Heart left ventricle (tissue), 16 donors: Measurements from ENCODE around the gene FLT4. TPM values are rescaled to one million over a fixed set of nuclear protein-coding genes. Genes with fewer than 3 reads are reported as not detected.

Source experiments
- ATAC-seq, 4 donors: fragments of 200-7000 bp; cut with Tn5 transposase; one replicate each; pipeline ENCODE4 v1.9.1; 2020 to 2022; ENCODE audit warnings: moderate library complexity in 4 of 4, mild to moderate bottlenecking in 3 of 4, moderate number of reproducible peaks in 1 of 4
- DNase-seq, 5 donors: peaks; one replicate each; pipeline ENCODE4 v3.0.0-alpha.2; 2020
- H3K27ac ChIP-seq, 12 donors: fragments of 200-600 bp; sonication (generic) in 4 of 12; one replicate each; pipeline versions ENCODE4 v1.5.0 to v1.8.0; 2016 to 2022; ENCODE audit warnings: mild to moderate bottlenecking in 2 of 12
- H3K27me3 ChIP-seq, 9 donors: fragments of 200-600 bp; sonication (generic) in 2 of 9; one replicate each; pipeline versions ENCODE4 v1.5.1 to v1.8.0; 2016 to 2022; ENCODE audit warnings: mild to moderate bottlenecking in 3 of 9
- H3K36me3 ChIP-seq, 9 donors: fragments of 200-600 bp; sonication (generic) in 2 of 9; one replicate each; pipeline versions ENCODE4 v1.5.0 to v1.8.0; 2018 to 2022; ENCODE audit warnings: mild to moderate bottlenecking in 2 of 9
- H3K4me1 ChIP-seq, 12 donors: fragments of 200-600 bp; sonication (generic) in 4 of 12; one replicate each; pipeline versions ENCODE4 v1.5.0 to v1.8.0; 2016 to 2022; ENCODE audit warnings: mild to moderate bottlenecking in 3 of 12
- H3K4me3 ChIP-seq, 12 donors: fragments of 200-600 bp; sonication (generic) in 4 of 12; one replicate each; pipeline versions ENCODE4 v1.5.0 to v1.8.0; 2017 to 2022; ENCODE audit warnings: mild to moderate bottlenecking in 9 of 12, moderate library complexity in 4 of 12
- H3K9me3 ChIP-seq, 12 donors: fragments of 200-600 bp; sonication (generic) in 4 of 12; one replicate each; pipeline versions ENCODE4 v1.5.0 to v1.8.0; 2016 to 2022; ENCODE audit warnings: mild to moderate bottlenecking in 1 of 12
- POLR2A ChIP-seq, 2 donors: fragments of 450-650 bp; IDR thresholded peaks; one replicate each; pipeline ENCODE4 v1.6.1; 2017; ENCODE audit warnings: antibody characterized with exemption in 2 of 2, mild to moderate bottlenecking in 2 of 2, moderate library complexity in 2 of 2
- WGBS, 4 donors: extraction: QIAGEN DNeasy Blood & Tissue Kit in 2 of 4; methylation state at CpG; one replicate each; pipeline versions ENCODE4 v1.1.5 to v1.1.7; 2013 to 2018; 5-methylcytosine and 5-hydroxymethylcytosine counted together
- intact Hi-C, 10 donors: fragments of 100-400 bp; cut with DNase I; formaldehyde crosslinking; loops; one replicate each; pipeline versions ENCODE4 v1.11.1 to v1.14.2; 2022
- polyA plus RNA-seq, 2 donors: library from polyadenylated mRNA; stranded (reverse); fragments of 200-250 nt; gene quantifications; one replicate each; pipeline ENCODE4 v1.2.3, GENCODE V29; 2013
- total RNA-seq, 9 donors: library from RNA; depleted of rRNA in 2 of 9; stranded (reverse); fragments of >200 nt in 2 of 9; fragmentation: NEBNext Ultra II Directional in 3 of 9; extraction: Animal tissue kit (Norgen Biotek cat#: 25700) in 3 of 9; gene quantifications; one replicate each; pipeline versions ENCODE4 v1.1.0 to v1.2.4, GENCODE V29; 2016 to 2023
- TF ChIP-seq, protein P1 (sequence below), 12 donors: fragments of 200-600 bp; sonication (generic) in 4 of 12; IDR thresholded peaks; one replicate each; pipeline versions ENCODE4 v1.5.0 to v1.8.0; 2018 to 2022; ENCODE audit warnings: antibody characterized with exemption in 12 of 12, mild to moderate bottlenecking in 5 of 12
- donor health status: ischemic (EF 13 %, LVEDD 7.1; RV severe dilation, severe dysfunction).
- donor health status: healthy with polysubstance abuse.
- donor health status: DM: no; HTN: yes; CAD: no.
- donor health status: DM: no; HTN: no; CAD: no.
- donor health status: ischemic (EF 25% LVEDD 6.9; RV normal size, moderate dysfunction).
- donor health status: ischemic (EF 25% LVEDD 5.7; RV mildly dilated, moderate dysfunction).
- donor health status: healthy.
- donor health status: DM: yes; HTN: yes; CAD: no.
- donor health status: ischemic (EF 35%, LVEDD 5.7; RV mildly dilated, moderate dysfunction).
- donor health status: nonischemic (EF 11% LVEDD 7.7; RV severe dilation, severe dysfunction).
- donor health status: DM: yes; HTN: yes; CAD: no.
- donor health status: PGD.
- donor health status: ischemic (EF 29% LVEDD 5.4; RV normal size, mild dysfunction).
- donor health status: nonischemic (EF 23%, LVEDD 6.1; RV moderate dilation, normal function).

The FLT4 gene
- total and polyA plus RNA-seq, 11 donors, result 2.1 to 13.7 (median 6.3) TPM

DNA sequence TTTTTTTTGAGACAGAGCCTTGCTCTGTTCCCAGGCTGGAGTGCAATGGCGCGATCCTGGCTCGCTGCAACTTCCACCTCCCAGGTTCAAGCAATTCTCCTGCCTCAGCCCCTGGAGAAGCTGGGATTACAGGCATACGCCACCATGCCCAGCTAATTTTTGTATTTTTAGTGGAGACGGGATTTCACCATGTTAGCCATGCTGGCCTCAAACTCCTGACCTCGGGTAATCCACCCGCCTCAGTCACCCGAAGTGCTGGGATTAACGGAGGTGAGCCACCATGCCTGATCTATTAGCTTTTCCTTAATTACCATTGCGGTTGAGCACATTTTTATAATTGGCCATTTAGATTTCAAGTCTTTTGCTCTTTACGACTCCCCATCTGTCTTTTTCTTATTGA, 2.9 kb upstream of the FLT4 start:
- TF ChIP-seq POLR2A (IDR thresholded peaks at IDR 0.05), result no peak
- TF ChIP-seq, protein P1, sequence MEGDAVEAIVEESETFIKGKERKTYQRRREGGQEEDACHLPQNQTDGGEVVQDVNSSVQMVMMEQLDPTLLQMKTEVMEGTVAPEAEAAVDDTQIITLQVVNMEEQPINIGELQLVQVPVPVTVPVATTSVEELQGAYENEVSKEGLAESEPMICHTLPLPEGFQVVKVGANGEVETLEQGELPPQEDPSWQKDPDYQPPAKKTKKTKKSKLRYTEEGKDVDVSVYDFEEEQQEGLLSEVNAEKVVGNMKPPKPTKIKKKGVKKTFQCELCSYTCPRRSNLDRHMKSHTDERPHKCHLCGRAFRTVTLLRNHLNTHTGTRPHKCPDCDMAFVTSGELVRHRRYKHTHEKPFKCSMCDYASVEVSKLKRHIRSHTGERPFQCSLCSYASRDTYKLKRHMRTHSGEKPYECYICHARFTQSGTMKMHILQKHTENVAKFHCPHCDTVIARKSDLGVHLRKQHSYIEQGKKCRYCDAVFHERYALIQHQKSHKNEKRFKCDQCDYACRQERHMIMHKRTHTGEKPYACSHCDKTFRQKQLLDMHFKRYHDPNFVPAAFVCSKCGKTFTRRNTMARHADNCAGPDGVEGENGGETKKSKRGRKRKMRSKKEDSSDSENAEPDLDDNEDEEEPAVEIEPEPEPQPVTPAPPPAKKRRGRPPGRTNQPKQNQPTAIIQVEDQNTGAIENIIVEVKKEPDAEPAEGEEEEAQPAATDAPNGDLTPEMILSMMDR (IDR thresholded peaks at IDR 0.05), result no peak
- intact Hi-C loops, result no loop called here
- no peaks in the 10 kb centered on the region for H3K9me3 ChIP-seq
- no peak overlapping the region for H3K4me3 ChIP-seq
- 87 to 95% (median 92%) methylated on average over 11 of the region's 11 CpGs for WGBS, 4 donors
- ATAC-seq, result no peak
- peaks cover 0 to 19% (median 2%) of the 10 kb centered on the region in 12 donors for H3K4me1 ChIP-seq
- H3K27me3 ChIP-seq, result peaks cover 10 to 46% (median 27%) of the 10 kb centered on the region in 9 donors
- no peak overlapping the region for H3K27ac ChIP-seq
- DNase-seq, result no peak
- H3K36me3 ChIP-seq, result no peaks in the 10 kb centered on the region

DNA sequence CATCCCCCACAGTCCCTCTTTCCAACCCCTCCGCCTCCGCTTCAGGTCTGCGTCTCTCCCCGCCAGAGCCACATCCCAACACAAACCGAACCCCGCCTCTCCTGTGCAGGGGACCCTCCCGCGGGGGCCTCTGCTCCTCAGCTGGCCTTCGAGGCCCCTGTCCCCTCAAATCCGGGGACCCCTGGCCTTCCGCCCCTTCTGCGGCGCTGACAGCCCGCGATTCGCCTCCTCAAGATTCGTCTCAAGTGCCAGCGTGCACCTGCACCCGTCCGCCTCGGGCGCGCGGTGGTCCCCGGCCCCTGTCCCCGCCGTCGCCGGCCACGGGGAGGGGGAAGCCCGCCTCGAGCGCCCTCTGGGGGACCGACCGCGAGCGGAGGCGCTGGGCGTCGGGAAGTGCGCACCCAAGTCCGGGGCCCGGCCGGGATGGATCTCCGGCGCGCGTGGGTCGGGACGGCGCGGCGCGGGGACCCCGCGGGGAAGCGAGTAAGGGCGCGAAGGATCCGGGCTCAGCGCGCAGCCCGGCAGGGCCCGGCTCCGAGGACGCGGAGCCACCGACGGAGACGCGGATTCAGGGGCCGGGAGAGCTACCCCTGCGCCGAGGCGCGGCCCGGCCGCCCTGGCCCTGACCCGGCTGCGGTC, 623 bp downstream of the FLT4 start:
- H3K9me3 ChIP-seq, result no peaks in the 10 kb centered on the region
- H3K4me3 ChIP-seq, result peak overlapping the region; percentile 32 to 73 (median 60)
- DNase-seq (peak in 1 of 5 donors; percentile 48), ATAC-seq (peak in 1 of 4 donors; percentile 36)
- H3K27ac ChIP-seq, result peak overlapping the region in 9 of 12 donors; percentile 46 to 80 (median 61)
- 1 to 6% (median 4%) methylated on average over 16 to 80 of the region's 80 CpGs for WGBS, 4 donors
- H3K27me3 ChIP-seq, result peaks cover 10 to 46% (median 27%) of the 10 kb centered on the region in 9 donors
- H3K36me3 ChIP-seq, result no peaks in the 10 kb centered on the region
- peaks cover 0 to 40% (median 15%) of the 10 kb centered on the region in 12 donors for H3K4me1 ChIP-seq
- intact Hi-C loops, result no loop called here
- TF ChIP-seq POLR2A (IDR thresholded peaks at IDR 0.05), result no peak
- TF ChIP-seq, protein P1 (IDR thresholded peaks at IDR 0.05), result peak in 10 of 12 donors; percentile 15 to 57 (median 32)

DNA sequence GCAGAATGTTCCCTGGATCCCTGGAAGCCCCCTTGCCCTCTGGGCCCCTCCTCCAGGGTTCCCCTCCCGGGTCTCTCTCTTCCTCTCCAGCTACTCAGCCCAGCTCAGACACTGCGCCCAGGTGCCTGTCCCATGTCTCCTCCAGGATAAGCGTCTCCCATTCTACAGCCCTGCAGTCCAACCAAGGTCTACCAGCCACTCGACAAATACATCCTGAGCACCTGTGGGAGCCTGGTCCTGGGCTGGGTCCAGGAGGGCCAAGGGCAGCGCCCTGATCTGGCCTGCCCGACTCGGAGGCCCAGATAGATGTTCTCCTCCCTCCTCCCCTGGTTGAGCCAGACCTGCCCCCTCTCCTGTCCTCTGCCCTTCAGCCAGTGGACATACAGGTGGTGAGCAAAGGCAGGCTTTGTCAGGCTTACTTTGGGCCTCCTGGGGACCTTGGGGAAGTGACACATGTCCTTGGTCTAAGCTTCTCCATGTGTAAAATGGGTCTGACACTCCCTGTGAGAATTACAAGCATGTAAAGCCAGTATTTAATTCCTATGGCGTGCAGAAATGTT, 1.4 kb downstream of the FLT4 start:
- no peak for DNase-seq
- no peak for ATAC-seq
- TF ChIP-seq, protein P1 (IDR thresholded peaks at IDR 0.05), result no peak
- no peak for TF ChIP-seq POLR2A (IDR thresholded peaks at IDR 0.05)
- Histone ChIP-seq H3K4me1 (peaks cover 0 to 40% (median 15%) of the 10 kb centered on the region in 12 donors), H3K27ac (peak overlapping the region in 1 of 12 donors; percentile 67), H3K36me3 (no peaks in the 10 kb centered on the region), H3K27me3 (peaks cover 10 to 46% (median 27%) of the 10 kb centered on the region in 9 donors), H3K9me3 (no peaks in the 10 kb centered on the region), H3K4me3 (peak overlapping the region in 10 of 12 donors; percentile 50 to 73 (median 61))
- WGBS, 4 donors, result 67 to 77% (median 72%) methylated on average over 7 to 8 of the region's 8 CpGs
- intact Hi-C loops, result no loop called here

DNA sequence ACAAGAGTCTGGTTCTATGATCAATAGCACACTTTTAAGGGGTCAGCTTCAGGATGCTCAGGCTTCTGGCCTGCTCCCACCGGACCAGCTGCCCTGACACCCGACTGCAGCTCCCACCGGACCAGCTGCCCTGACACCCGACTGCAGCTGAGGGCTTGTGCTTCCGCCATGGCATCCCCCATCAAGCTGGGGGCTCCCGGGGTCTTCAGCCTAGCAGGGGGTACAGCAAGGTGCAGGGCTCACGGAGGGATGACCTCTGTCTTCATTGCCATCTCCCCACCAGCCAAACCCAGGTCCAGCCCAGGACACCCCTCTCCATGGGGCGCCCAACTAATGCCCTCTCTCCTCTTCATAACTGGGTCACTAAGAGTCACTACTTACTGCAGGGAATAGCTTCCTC, 1.9 kb downstream of the FLT4 start:
- DNase-seq (peak in 1 of 5 donors; percentile 37), ATAC-seq (no peak)
- no peak for TF ChIP-seq POLR2A (IDR thresholded peaks at IDR 0.05)
- TF ChIP-seq, protein P1 (IDR thresholded peaks at IDR 0.05), result no peak
- WGBS, 4 donors, result 73 to 87% (median 83%) methylated on average over 1 to 8 of the region's 8 CpGs
- H3K36me3 ChIP-seq, result no peaks in the 10 kb centered on the region
- peaks cover 0 to 40% (median 15%) of the 10 kb centered on the region in 12 donors for H3K4me1 ChIP-seq
- H3K9me3 ChIP-seq, result no peaks in the 10 kb centered on the region
- intact Hi-C loops, result no loop called here
- H3K27me3 ChIP-seq, result peaks cover 10 to 45% (median 27%) of the 10 kb centered on the region in 9 donors
- peak overlapping the region in 4 of 12 donors; percentile 60 to 73 (median 64) for H3K4me3 ChIP-seq
- H3K27ac ChIP-seq, result no peak overlapping the region
